Measurements from ENCODE around the gene YPEL2. TPM values are rescaled to one million over a fixed set of nuclear protein-coding genes. Genes with fewer than 3 reads are reported as not detected.

The YPEL2 gene
- total RNA-seq, 1 donor from 2014 or later: 41.1 TPM

DNA sequence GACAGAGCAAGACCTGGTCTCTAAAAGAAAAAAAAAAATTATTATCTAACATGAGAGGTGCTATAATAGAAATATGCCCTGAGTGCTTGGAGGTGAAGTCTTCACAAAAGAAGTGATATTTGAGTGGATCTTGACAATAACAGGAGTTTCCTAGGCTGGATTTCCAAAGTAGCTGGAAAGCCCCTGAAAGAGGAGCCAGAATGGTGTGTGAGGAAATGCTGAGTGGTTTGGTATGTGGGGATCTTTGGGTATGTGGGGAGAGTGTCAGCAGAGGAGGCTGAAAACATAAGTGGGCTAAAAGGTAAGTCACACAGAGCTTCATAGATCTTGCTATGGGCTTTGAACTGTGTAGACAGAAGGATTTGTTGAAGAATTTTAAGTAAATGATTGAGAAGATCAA lies 100.1 kb downstream of the YPEL2 start:
- DNase-seq (ENCODE audit: low read depth) (no peak), FAIRE-seq (no peak)
- Mint-ChIP-seq H3K4me3 (ENCODE audit: unreplicated experiment) (no peak overlapping the region), H3K9me3 (ENCODE audit: unreplicated experiment) (peaks cover 2% of the 10 kb centered on the region), H3K27me3 (ENCODE audit: low read depth, unreplicated experiment) (no peaks in the 10 kb centered on the region), H3K36me3 (ENCODE audit: low read depth, unreplicated experiment) (no peaks in the 10 kb centered on the region), H3K27ac (ENCODE audit: unreplicated experiment) (no peak overlapping the region), H3K4me1 (ENCODE audit: low read depth, unreplicated experiment) (peaks cover 30% of the 10 kb centered on the region)
- Histone ChIP-seq H2AFZ (ENCODE audit: low read depth, low read length) (no peak overlapping the region), H3K27me3 (ENCODE audit: insufficient read depth, low read length) (no peaks in the 10 kb centered on the region), H3K79me2 (ENCODE audit: insufficient read depth, low read length) (no peaks in the 10 kb centered on the region), H3K4me2 (ENCODE audit: low read length) (no peak overlapping the region), H3K9ac (ENCODE audit: low read length) (no peak overlapping the region), H4K20me1 (ENCODE audit: insufficient read depth, low read length) (no peaks in the 10 kb centered on the region), H3K4me1 (ENCODE audit: insufficient read depth, low read length) (peaks cover 23% of the 10 kb centered on the region), H3K9me3 (ENCODE audit: insufficient read depth, low read depth, low read length) (peaks cover 5% of the 10 kb centered on the region), H3K4me3 (ENCODE audit: insufficient read depth, low read depth, low read length) (no peak overlapping the region), H3K36me3 (ENCODE audit: insufficient read depth, low read length) (no peaks in the 10 kb centered on the region), H3K27ac (ENCODE audit: low read depth, low read length) (no peak overlapping the region)
- TF ChIP-seq, protein P1, sequence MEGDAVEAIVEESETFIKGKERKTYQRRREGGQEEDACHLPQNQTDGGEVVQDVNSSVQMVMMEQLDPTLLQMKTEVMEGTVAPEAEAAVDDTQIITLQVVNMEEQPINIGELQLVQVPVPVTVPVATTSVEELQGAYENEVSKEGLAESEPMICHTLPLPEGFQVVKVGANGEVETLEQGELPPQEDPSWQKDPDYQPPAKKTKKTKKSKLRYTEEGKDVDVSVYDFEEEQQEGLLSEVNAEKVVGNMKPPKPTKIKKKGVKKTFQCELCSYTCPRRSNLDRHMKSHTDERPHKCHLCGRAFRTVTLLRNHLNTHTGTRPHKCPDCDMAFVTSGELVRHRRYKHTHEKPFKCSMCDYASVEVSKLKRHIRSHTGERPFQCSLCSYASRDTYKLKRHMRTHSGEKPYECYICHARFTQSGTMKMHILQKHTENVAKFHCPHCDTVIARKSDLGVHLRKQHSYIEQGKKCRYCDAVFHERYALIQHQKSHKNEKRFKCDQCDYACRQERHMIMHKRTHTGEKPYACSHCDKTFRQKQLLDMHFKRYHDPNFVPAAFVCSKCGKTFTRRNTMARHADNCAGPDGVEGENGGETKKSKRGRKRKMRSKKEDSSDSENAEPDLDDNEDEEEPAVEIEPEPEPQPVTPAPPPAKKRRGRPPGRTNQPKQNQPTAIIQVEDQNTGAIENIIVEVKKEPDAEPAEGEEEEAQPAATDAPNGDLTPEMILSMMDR (IDR thresholded peaks at IDR 0.05; ENCODE audit: insufficient read depth, low read depth, low read length): no peak
- TF ChIP-seq EZH2 (IDR thresholded peaks at IDR 0.05; ENCODE audit: insufficient read depth, low read length): no peak

DNA sequence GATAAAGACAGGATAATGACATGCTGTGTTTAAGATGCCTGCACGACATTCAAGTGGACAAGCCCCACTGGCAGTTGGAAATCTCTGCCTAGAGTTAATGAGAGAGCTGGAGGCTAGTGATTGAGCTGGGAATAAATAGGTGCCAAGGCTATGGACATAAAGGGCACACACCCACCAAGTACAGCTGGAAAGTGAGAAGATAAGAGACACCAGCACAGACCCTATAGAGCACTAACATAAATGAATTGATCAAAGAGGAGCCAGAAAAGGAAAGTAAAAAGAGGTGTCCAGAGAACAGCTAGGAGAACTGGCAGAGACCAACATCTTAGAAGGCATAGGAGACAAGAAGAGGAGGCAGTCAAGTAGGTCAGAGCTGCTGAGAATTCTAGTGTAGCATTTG lies 101.2 kb downstream of the YPEL2 start:
- H3K36me3 ChIP-seq (ENCODE audit: insufficient read depth, low read length): no peaks in the 10 kb centered on the region
- Mint-ChIP-seq H3K4me3 (ENCODE audit: unreplicated experiment) (no peak overlapping the region), H3K27me3 (ENCODE audit: low read depth, unreplicated experiment) (no peaks in the 10 kb centered on the region), H3K36me3 (ENCODE audit: low read depth, unreplicated experiment) (no peaks in the 10 kb centered on the region), H3K27ac (ENCODE audit: unreplicated experiment) (no peak overlapping the region), H3K4me1 (ENCODE audit: low read depth, unreplicated experiment) (peaks cover 21% of the 10 kb centered on the region), H3K9me3 (ENCODE audit: unreplicated experiment) (peaks cover 2% of the 10 kb centered on the region)
- H2AFZ ChIP-seq (ENCODE audit: low read depth, low read length): no peak overlapping the region
- H4K20me1 ChIP-seq (ENCODE audit: insufficient read depth, low read length): no peaks in the 10 kb centered on the region
- peaks cover 5% of the 10 kb centered on the region for H3K9me3 ChIP-seq (ENCODE audit: insufficient read depth, low read depth, low read length)
- no peak overlapping the region for H3K27ac ChIP-seq (ENCODE audit: low read depth, low read length)
- H3K4me3 ChIP-seq (ENCODE audit: insufficient read depth, low read depth, low read length): no peak overlapping the region
- DNase-seq (ENCODE audit: low read depth): no peak
- no peak overlapping the region for H3K9ac ChIP-seq (ENCODE audit: low read length)
- H3K4me1 ChIP-seq (ENCODE audit: insufficient read depth, low read length): peaks cover 16% of the 10 kb centered on the region
- TF ChIP-seq, protein P1 (IDR thresholded peaks at IDR 0.05; ENCODE audit: insufficient read depth, low read depth, low read length): no peak
- TF ChIP-seq EZH2 (IDR thresholded peaks at IDR 0.05; ENCODE audit: insufficient read depth, low read length): no peak
- no peaks in the 10 kb centered on the region for H3K27me3 ChIP-seq (ENCODE audit: insufficient read depth, low read length)
- H3K4me2 ChIP-seq (ENCODE audit: low read length): no peak overlapping the region
- H3K79me2 ChIP-seq (ENCODE audit: insufficient read depth, low read length): no peaks in the 10 kb centered on the region
- no peak for FAIRE-seq

DNA sequence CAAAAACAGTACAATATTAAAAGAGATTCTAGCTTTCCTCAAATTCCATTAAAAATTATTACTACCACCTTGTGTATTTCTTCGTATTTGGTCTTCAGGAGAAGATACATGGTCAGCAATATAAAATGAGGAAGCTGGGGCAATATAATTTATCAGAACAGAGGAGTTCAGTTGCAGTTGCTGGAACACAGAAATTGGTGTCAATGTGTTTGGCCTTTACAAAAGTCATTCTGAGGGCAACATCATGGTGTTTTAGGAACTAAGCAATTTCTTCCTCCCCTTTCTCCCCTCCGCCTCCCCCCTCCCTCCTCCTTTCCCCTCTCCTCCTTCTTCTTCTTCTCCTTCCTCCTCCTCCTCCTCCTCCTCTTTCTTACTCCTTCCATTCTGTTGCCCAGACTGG lies 102.1 kb downstream of the YPEL2 start:
- FAIRE-seq: no peak
- Mint-ChIP-seq H3K9me3 (ENCODE audit: unreplicated experiment) (peaks cover 2% of the 10 kb centered on the region), H3K4me1 (ENCODE audit: low read depth, unreplicated experiment) (peaks cover 14% of the 10 kb centered on the region), H3K4me3 (ENCODE audit: unreplicated experiment) (no peak overlapping the region), H3K36me3 (ENCODE audit: low read depth, unreplicated experiment) (no peaks in the 10 kb centered on the region), H3K27ac (ENCODE audit: unreplicated experiment) (no peak overlapping the region), H3K27me3 (ENCODE audit: low read depth, unreplicated experiment) (no peaks in the 10 kb centered on the region)
- DNase-seq (ENCODE audit: low read depth): no peak
- H3K36me3 ChIP-seq (ENCODE audit: insufficient read depth, low read length): no peaks in the 10 kb centered on the region
- H3K27ac ChIP-seq (ENCODE audit: low read depth, low read length): no peak overlapping the region
- TF ChIP-seq EZH2 (IDR thresholded peaks at IDR 0.05; ENCODE audit: insufficient read depth, low read length): no peak
- TF ChIP-seq, protein P1 (IDR thresholded peaks at IDR 0.05; ENCODE audit: insufficient read depth, low read depth, low read length): no peak
- H3K27me3 ChIP-seq (ENCODE audit: insufficient read depth, low read length): no peaks in the 10 kb centered on the region
- no peak overlapping the region for H3K9ac ChIP-seq (ENCODE audit: low read length)
- no peak overlapping the region for H2AFZ ChIP-seq (ENCODE audit: low read depth, low read length)
- H3K4me1 ChIP-seq (ENCODE audit: insufficient read depth, low read length): peaks cover 8% of the 10 kb centered on the region
- peaks cover 5% of the 10 kb centered on the region for H3K9me3 ChIP-seq (ENCODE audit: insufficient read depth, low read depth, low read length)
- no peaks in the 10 kb centered on the region for H4K20me1 ChIP-seq (ENCODE audit: insufficient read depth, low read length)
- no peaks in the 10 kb centered on the region for H3K79me2 ChIP-seq (ENCODE audit: insufficient read depth, low read length)
- no peak overlapping the region for H3K4me3 ChIP-seq (ENCODE audit: insufficient read depth, low read depth, low read length)
- H3K4me2 ChIP-seq (ENCODE audit: low read length): no peak overlapping the region

Data from astrocyte (in vitro differentiated cells and primary cell).